ENCODE data around the gene DSP. TPM values are rescaled to one million over a fixed set of nuclear protein-coding genes. Genes with fewer than 3 reads are reported as not detected.

The DSP gene
- total and polyA plus RNA-seq, 2 of the 13 experiments (the other 11 are each of a cell fraction or from before 2014, with no cell fraction given) = 89.8 to 117 TPM

- TF ChIP-seq DBP (CRISPR knock-in tag; IDR thresholded peaks at IDR 0.05; ENCODE audit: not compliant biosample characterization) = peak; percentile 73
- TF ChIP-seq ZBTB7A (CRISPR knock-in tag; IDR thresholded peaks at IDR 0.05) = peak; percentile 53
- peak; percentile 21; the same call in 1 of the 2 replicates for TF ChIP-seq BHLHE40 (IDR thresholded peaks at IDR 0.05; ENCODE audit: low read length)
- TF ChIP-seq ARNT (IDR thresholded peaks at IDR 0.05) = no peak
- TF ChIP-seq NAIF1 (CRISPR knock-in tag; IDR thresholded peaks at IDR 0.05; ENCODE audit: borderline replicate concordance) = peak; percentile 77; the same call in 1 of the 2 replicates
- no peak for TF ChIP-seq RARG (CRISPR knock-in tag; IDR thresholded peaks at IDR 0.05; ENCODE audit: low read depth)
- TF ChIP-seq ZNF382 (CRISPR knock-in tag; IDR thresholded peaks at IDR 0.05; ENCODE audit: borderline replicate concordance) = no peak
- TF ChIP-seq BRCA1 (CRISPR knock-in tag; IDR thresholded peaks at IDR 0.05) = peak; percentile 59; the same call in 1 of the 2 replicates
- TF ChIP-seq, protein P1, sequence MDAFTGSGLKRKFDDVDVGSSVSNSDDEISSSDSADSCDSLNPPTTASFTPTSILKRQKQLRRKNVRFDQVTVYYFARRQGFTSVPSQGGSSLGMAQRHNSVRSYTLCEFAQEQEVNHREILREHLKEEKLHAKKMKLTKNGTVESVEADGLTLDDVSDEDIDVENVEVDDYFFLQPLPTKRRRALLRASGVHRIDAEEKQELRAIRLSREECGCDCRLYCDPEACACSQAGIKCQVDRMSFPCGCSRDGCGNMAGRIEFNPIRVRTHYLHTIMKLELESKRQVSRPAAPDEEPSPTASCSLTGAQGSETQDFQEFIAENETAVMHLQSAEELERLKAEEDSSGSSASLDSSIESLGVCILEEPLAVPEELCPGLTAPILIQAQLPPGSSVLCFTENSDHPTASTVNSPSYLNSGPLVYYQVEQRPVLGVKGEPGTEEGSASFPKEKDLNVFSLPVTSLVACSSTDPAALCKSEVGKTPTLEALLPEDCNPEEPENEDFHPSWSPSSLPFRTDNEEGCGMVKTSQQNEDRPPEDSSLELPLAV (CRISPR knock-in tag; conservative IDR thresholded peaks at IDR 0.05; ENCODE audit: low read depth) = no peak
- peak; percentile 61; the same call in 1 of the 2 replicates for TF ChIP-seq TFAP4 (IDR thresholded peaks at IDR 0.05; ENCODE audit: borderline replicate concordance, low read depth)
- TF ChIP-seq ZNF432 (CRISPR knock-in tag; IDR thresholded peaks at IDR 0.05; ENCODE audit: borderline replicate concordance) = no peak
- TF ChIP-seq NBN (conservative IDR thresholded peaks at IDR 0.05) = no peak
- TF ChIP-seq SMYD3 (CRISPR knock-in tag; IDR thresholded peaks at IDR 0.05) = no peak; the same call in 1 of the 2 replicates
- TF ChIP-seq HNF4A (CRISPR knock-in tag; IDR thresholded peaks at IDR 0.05) = peak; percentile 57
- peak; percentile 90 for TF ChIP-seq HMG20A (CRISPR knock-in tag; IDR thresholded peaks at IDR 0.05; ENCODE audit: borderline replicate concordance)
- TF ChIP-seq IRX3 (CRISPR knock-in tag; IDR thresholded peaks at IDR 0.05; ENCODE audit: borderline replicate concordance, low read depth) = peak; percentile 73; the same call in 1 of the 2 replicates
- peak; percentile 58; the same call in 1 of the 2 replicates for TF ChIP-seq ZNF703 (CRISPR knock-in tag; IDR thresholded peaks at IDR 0.05; ENCODE audit: borderline replicate concordance)
- peak; percentile 91 for TF ChIP-seq RXRA (CRISPR knock-in tag; IDR thresholded peaks at IDR 0.05)
- TF ChIP-seq, protein P2, sequence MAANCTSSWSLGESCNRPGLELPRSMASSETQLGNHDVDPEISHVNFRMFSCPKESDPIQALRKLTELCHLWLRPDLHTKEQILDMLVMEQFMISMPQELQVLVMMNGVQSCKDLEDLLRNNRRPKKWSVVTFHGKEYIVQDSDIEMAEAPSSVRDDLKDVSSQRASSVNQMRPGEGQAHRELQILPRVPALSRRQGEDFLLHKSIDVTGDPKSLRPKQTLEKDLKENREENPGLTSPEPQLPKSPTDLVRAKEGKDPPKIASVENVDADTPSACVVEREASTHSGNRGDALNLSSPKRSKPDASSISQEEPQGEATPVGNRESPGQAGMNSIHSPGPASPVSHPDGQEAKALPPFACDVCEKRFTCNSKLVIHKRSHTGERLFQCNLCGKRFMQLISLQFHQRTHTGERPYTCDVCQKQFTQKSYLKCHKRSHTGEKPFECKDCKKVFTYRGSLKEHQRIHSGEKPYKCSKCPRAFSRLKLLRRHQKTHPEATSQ (CRISPR knock-in tag; IDR thresholded peaks at IDR 0.05; ENCODE audit: borderline replicate concordance) = peak; percentile 46
- TF ChIP-seq, protein P3, sequence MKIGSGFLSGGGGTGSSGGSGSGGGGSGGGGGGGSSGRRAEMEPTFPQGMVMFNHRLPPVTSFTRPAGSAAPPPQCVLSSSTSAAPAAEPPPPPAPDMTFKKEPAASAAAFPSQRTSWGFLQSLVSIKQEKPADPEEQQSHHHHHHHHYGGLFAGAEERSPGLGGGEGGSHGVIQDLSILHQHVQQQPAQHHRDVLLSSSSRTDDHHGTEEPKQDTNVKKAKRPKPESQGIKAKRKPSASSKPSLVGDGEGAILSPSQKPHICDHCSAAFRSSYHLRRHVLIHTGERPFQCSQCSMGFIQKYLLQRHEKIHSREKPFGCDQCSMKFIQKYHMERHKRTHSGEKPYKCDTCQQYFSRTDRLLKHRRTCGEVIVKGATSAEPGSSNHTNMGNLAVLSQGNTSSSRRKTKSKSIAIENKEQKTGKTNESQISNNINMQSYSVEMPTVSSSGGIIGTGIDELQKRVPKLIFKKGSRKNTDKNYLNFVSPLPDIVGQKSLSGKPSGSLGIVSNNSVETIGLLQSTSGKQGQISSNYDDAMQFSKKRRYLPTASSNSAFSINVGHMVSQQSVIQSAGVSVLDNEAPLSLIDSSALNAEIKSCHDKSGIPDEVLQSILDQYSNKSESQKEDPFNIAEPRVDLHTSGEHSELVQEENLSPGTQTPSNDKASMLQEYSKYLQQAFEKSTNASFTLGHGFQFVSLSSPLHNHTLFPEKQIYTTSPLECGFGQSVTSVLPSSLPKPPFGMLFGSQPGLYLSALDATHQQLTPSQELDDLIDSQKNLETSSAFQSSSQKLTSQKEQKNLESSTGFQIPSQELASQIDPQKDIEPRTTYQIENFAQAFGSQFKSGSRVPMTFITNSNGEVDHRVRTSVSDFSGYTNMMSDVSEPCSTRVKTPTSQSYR (CRISPR knock-in tag; IDR thresholded peaks at IDR 0.05; ENCODE audit: borderline replicate concordance) = peak; percentile 67; the same call in 1 of the 2 replicates
- no peak; the same call in 1 of the 2 replicates for TF ChIP-seq SIX1 (CRISPR knock-in tag; IDR thresholded peaks at IDR 0.05; ENCODE audit: borderline replicate concordance)
- TF ChIP-seq ZSCAN29 (CRISPR knock-in tag; conservative IDR thresholded peaks at IDR 0.05) = peak; percentile 15; the same call in 1 of the 2 replicates
Measured at GRCh38 chr6:7541175-7542064, at the start of gene DSP (continued).
